GM21367 (cell line): Measurements from ENCODE around the gene OR52I2.
A peak's percentile ranks its signal among the peaks of the same experiment; 100 is the strongest.

Experiments
- ATAC-seq: cut with Tn5 transposase; IDR thresholded peaks from one replicate; pipeline ENCODE4 v1.9.1; 2021; ENCODE audit not compliant: unreplicated experiment

Gene OR52I2

GRCh38 chr11:4607781-4608666 lies 26.5 kb downstream of the OR52I2 start, which contains the start of gene TRIM68:
TRIM68 (minus strand) TSS chr11:4608231; CDS start chr11:4605504, 2,727 bp downstream.
- peak; percentile 100 for ATAC-seq

- ATAC-seq = no peak
These were observed 28.9 kb downstream of the OR52I2 start for GRCh38 chr11:4610258-4610935.

GRCh38 chr11:4611986-4612385 lies 30.4 kb downstream of the OR52I2 start:
- ATAC-seq = no peak

GRCh38 chr11:4615856-4616444 lies 34.4 kb downstream of the OR52I2 start:
- ATAC-seq = no peak

GRCh38 chr11:4619514-4619913 lies 38.0 kb downstream of the OR52I2 start:
- ATAC-seq = no peak

- no peak for ATAC-seq
These were observed 44.9 kb downstream of the OR52I2 start for GRCh38 chr11:4626207-4627099.

- no peak for ATAC-seq
These were observed 54.6 kb downstream of the OR52I2 start for GRCh38 chr11:4636136-4636535.

- ATAC-seq = peak; percentile 87
These were observed 55.6 kb downstream of the OR52I2 start, which contains the start of gene OR51D1 for GRCh38 chr11:4636962-4637661. OR51D1 (plus strand) TSS chr11:4637477; CDS start chr11:4639791, 2,314 bp downstream.

- no peak for ATAC-seq
These were observed 56.1 kb downstream of the OR52I2 start for GRCh38 chr11:4637662-4638047.

GRCh38 chr11:4639931-4640330 lies 58.4 kb downstream of the OR52I2 start:
- no peak for ATAC-seq

- ATAC-seq = no peak
These were observed 60.0 kb downstream of the OR52I2 start for GRCh38 chr11:4641501-4641900.

- ATAC-seq = no peak
These were observed 60.5 kb downstream of the OR52I2 start for GRCh38 chr11:4642043-4642442.
